Testis (tissue), 5 donors: ENCODE data around the gene GUF1. TPM values are rescaled to one million over a fixed set of nuclear protein-coding genes. Genes with fewer than 3 reads are reported as not detected.

ENCODE experiments used
- DNase-seq: peaks from one replicate; pipeline ENCODE4 v3.0.0-alpha.2; 2019
- H3K27ac ChIP-seq, 2 donors: fragments of 200-600 bp; sonication (generic); one replicate each; pipeline ENCODE4 v1.5.1; 2019
- H3K27me3 ChIP-seq: fragments of 200-600 bp; sonication (generic); one replicate; pipeline ENCODE4 v1.5.1; 2019
- H3K36me3 ChIP-seq: fragments of 200-600 bp; sonication (generic); one replicate; pipeline ENCODE4 v1.5.1; 2017; ENCODE audit warnings: low read depth; ENCODE audit errors: missing control alignments
- H3K4me1 ChIP-seq: fragments of 200-600 bp; sonication (generic); one replicate; pipeline ENCODE4 v1.5.1; 2019
- H3K4me3 ChIP-seq, 2 donors: fragments of 200-600 bp; sonication (generic); one replicate each; pipeline ENCODE4 v1.5.1; 2017 to 2019
- H3K9me3 ChIP-seq: fragments of 200-600 bp; sonication (generic); one replicate; pipeline ENCODE4 v1.5.1; 2017
- POLR2A ChIP-seq: fragments of 450-650 bp; IDR thresholded peaks from one replicate; pipeline ENCODE4 v1.6.1; 2017; ENCODE audit warnings: antibody characterized with exemption, mild to moderate bottlenecking, moderate library complexity
- WGBS, 2 donors: methylation state at CpG; one replicate each; pipeline ENCODE4 v1.1.5; 2018; 5-methylcytosine and 5-hydroxymethylcytosine counted together
- intact Hi-C: fragments of 100-400 bp; cut with DNase I; formaldehyde crosslinking; loops from one replicate; pipeline ENCODE4 v1.15.1; 2023; ENCODE audit warnings: low total_unique reads
- long read RNA-seq, 2 donors: transcript quantifications; one replicate each; lab custom pipeline, GENCODE V29; 2026
- polyA plus RNA-seq: library from polyadenylated mRNA; stranded (reverse); fragments of 350-450 nt; fragmentation: Illumina TruSeq; extraction: RNeasy Lipid Tissue Mini Kit (QIAGEN cat#74804); gene quantifications from one replicate; pipeline ENCODE4 v1.2.3, GENCODE V29; 2014; ENCODE audit warnings: low read depth, low replicate concordance; ENCODE audit not compliant: insufficient read depth
- total RNA-seq, 2 donors: library from RNA; depleted of rRNA; stranded (reverse); fragments of >200 nt; gene quantifications; one replicate each; pipeline ENCODE4 v1.2.3, GENCODE V29; 2016
- TF ChIP-seq, protein P1 (sequence below), 3 experiments: fragments of 450-650 bp in 2 of 3; fragments of 200-600 bp in 1 of 3; sonication (generic) in 1 of 3; IDR thresholded peaks; one replicate each; pipeline ENCODE4 v1.5.1; 2016 to 2019; ENCODE audit warnings: antibody characterized with exemption in 3 of 3, mild to moderate bottlenecking in 2 of 3, moderate library complexity in 1 of 3

GUF1 gene, protein sequence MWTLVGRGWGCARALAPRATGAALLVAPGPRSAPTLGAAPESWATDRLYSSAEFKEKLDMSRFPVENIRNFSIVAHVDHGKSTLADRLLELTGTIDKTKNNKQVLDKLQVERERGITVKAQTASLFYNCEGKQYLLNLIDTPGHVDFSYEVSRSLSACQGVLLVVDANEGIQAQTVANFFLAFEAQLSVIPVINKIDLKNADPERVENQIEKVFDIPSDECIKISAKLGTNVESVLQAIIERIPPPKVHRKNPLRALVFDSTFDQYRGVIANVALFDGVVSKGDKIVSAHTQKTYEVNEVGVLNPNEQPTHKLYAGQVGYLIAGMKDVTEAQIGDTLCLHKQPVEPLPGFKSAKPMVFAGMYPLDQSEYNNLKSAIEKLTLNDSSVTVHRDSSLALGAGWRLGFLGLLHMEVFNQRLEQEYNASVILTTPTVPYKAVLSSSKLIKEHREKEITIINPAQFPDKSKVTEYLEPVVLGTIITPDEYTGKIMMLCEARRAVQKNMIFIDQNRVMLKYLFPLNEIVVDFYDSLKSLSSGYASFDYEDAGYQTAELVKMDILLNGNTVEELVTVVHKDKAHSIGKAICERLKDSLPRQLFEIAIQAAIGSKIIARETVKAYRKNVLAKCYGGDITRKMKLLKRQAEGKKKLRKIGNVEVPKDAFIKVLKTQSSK
- total RNA-seq (10 to 100 TPM; 22.4 to 35.7 TPM), polyA plus RNA-seq (19.6 TPM)
- long read RNA-seq, donor 1, full-length matches to known transcripts: 5 of 10 reads
- long read RNA-seq, donor 1, partial matches to known transcripts: 5 of 10 reads
- long read RNA-seq, donor 1, other reads (novel, unspliced or antisense): 0 of 10 reads
- long read RNA-seq, donor 2, full-length matches to known transcripts: 3 of 3 reads
- long read RNA-seq, donor 2, partial matches to known transcripts: 0 of 3 reads
- long read RNA-seq, donor 2, other reads (novel, unspliced or antisense): 0 of 3 reads

DNA sequence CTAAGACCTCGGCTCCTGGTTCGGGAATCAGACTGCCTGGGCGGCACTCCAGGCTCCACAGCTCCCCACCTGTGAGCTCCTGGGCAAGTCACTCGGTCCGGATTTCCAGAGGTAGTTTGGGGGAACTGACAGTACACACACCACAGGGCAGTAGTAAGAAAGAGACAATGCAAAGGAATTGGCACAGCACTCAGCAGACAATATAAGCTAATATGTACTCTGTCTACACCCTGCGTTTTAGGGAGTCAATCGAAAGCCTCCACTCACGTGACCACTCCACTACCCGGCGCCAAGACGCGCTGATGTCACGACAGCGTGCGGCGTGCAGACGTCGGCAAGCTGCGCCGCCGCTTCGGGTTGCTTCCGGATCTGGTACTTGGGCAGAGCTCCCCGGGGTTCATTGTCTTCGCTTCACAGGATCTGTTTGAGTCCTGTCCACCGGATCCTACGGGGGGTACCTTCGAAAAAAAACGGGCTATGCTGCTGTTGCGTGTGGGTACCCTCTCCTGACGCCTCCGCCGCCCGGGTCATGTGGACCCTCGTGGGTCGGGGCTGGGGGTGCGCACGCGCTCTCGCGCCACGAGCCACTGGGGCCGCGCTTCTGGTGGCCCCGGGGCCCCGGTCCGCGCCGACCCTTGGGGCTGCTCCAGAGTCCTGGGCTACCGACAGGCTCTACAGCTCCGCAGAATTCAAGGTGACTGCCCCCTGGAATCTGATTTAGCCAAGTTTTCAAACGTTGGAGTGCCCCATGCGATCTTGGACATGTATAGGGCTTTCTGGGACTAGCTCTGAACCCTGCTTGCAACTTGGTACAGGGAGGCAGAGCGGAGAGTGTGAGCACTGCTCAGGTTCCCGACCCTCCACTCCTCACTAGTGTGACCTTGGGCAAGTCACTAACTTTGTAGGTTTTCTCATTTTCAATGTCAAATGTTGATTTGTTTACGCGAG is at the start of gene GUF1:
Gene GUF1 (plus strand): TSS at position 327 of the 948 bp plus-strand sequence. CDS start 203 bp downstream, at position 530.
- Histone ChIP-seq H3K9me3 (no peaks in the 10 kb centered on the region), H3K4me3 (peak within 1 kb of the TSS; percentile 82 to 98), H3K27me3 (no peaks in the 10 kb centered on the region), H3K36me3 (no peaks in the 10 kb centered on the region), H3K4me1 (peaks cover 6% of the 10 kb centered on the region), H3K27ac (peak within 1 kb of the TSS; percentile 93 to 95)
- DNase-seq: peak; percentile 94
- no peak for TF ChIP-seq POLR2A
- TF ChIP-seq, protein P1, sequence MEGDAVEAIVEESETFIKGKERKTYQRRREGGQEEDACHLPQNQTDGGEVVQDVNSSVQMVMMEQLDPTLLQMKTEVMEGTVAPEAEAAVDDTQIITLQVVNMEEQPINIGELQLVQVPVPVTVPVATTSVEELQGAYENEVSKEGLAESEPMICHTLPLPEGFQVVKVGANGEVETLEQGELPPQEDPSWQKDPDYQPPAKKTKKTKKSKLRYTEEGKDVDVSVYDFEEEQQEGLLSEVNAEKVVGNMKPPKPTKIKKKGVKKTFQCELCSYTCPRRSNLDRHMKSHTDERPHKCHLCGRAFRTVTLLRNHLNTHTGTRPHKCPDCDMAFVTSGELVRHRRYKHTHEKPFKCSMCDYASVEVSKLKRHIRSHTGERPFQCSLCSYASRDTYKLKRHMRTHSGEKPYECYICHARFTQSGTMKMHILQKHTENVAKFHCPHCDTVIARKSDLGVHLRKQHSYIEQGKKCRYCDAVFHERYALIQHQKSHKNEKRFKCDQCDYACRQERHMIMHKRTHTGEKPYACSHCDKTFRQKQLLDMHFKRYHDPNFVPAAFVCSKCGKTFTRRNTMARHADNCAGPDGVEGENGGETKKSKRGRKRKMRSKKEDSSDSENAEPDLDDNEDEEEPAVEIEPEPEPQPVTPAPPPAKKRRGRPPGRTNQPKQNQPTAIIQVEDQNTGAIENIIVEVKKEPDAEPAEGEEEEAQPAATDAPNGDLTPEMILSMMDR (IDR thresholded peaks at IDR 0.05): no peak
- intact Hi-C loops: no loop called here
- WGBS, 2 donors: 1% methylated on average over 44 to 57 of the region's 57 CpGs

DNA sequence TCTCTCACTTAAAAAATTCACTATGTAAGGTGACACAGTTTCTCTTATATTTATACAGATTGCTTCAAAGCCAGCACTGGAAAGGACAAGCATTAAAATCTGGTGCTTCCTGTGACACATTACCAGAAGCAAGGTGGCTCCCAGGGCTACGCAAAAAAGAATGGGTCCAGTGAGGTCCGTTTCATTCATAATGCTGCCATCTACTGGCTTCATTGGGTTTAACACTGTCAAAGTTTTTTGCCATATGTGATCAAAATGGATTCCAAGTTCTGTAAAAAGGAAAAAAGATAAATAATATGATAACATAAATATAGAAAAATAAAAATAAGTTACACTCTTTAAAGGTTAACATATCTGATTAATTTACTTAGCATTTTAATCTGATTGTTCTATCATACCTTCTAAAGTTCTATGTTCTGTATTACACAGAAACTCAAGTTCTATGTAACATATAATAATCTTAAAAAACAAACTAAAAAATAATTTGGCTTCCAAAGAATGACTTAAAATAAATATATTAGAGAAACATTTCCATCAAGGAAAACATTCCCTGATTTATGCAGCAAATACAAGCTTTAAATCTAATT is 48.8 kb upstream of the GUF1 start:
- no peaks in the 10 kb centered on the region for H3K9me3 ChIP-seq
- intact Hi-C loops: no loop called here
- no peak overlapping the region for H3K27ac ChIP-seq
- H3K4me3 ChIP-seq: no peak overlapping the region
- WGBS, 2 donors: 3 to 12% methylated on average over 2 of the region's 2 CpGs
- TF ChIP-seq, protein P1 (IDR thresholded peaks at IDR 0.05): peak in 2 of 3 experiments; percentile 28 to 64
- TF ChIP-seq POLR2A: no peak
- DNase-seq: peak; percentile 54
- no peaks in the 10 kb centered on the region for H3K4me1 ChIP-seq
- no peaks in the 10 kb centered on the region for H3K27me3 ChIP-seq
- no peaks in the 10 kb centered on the region for H3K36me3 ChIP-seq

DNA sequence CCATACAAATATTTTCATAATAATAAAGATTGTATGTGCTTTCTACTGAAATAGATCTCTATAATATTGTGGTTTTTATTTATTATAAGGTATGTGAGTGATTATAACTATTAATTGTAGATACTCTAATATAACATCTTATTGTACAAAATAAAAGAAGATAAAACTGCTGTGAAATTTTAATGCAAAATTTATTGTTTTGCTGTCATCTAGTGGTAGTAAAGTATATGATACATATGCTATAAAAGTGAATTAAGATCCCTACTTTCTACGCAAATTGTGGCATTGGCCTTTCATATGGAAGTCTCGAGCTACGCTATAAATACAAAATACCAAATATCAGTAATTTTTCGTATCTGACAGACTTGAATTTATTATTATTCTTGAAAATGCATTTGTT is 46.1 kb upstream of the GUF1 start:
- Histone ChIP-seq H3K27ac (no peak overlapping the region), H3K4me3 (no peak overlapping the region), H3K9me3 (no peaks in the 10 kb centered on the region), H3K36me3 (no peaks in the 10 kb centered on the region), H3K4me1 (no peaks in the 10 kb centered on the region), H3K27me3 (no peaks in the 10 kb centered on the region)
- DNase-seq: no peak
- intact Hi-C loops: no loop called here
- 69 to 80% methylated on average over 4 of the region's 4 CpGs for WGBS, 2 donors
- TF ChIP-seq, protein P1 (IDR thresholded peaks at IDR 0.05): no peak
- TF ChIP-seq POLR2A: no peak

DNA sequence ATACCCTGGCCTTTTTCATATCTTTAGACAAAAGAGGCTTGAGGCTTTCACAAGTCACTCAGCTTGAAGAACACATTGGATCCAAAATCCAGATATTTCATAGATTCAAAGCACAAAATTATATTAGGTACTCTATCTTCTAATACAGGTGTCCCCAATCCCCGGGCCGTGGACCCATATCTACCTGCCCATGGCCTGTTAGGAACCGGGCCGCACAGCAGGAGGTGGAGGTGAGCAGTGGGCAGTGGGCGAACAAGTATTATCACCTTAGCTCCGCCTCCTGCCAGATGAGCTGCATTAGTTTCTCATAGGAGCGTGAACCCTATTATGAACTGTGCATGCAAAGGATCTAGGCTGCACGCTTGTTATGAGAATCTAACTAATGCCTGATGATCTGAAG is 45.5 kb upstream of the GUF1 start:
- 86 to 90% methylated on average over 8 of the region's 8 CpGs for WGBS, 2 donors
- DNase-seq: no peak
- Histone ChIP-seq H3K27ac (no peak overlapping the region), H3K4me3 (no peak overlapping the region), H3K4me1 (no peaks in the 10 kb centered on the region), H3K9me3 (no peaks in the 10 kb centered on the region), H3K27me3 (no peaks in the 10 kb centered on the region), H3K36me3 (no peaks in the 10 kb centered on the region)
- intact Hi-C loops: no loop called here
- TF ChIP-seq, protein P1 (IDR thresholded peaks at IDR 0.05): no peak
- TF ChIP-seq POLR2A: no peak
